ENCODE measurements around the gene PEX14. TPM values are rescaled to one million over a fixed set of nuclear protein-coding genes. Genes with fewer than 3 reads are reported as not detected.

PEX14 gene
- polyA plus RNA-seq, 2 donors, result 15.4 to 15.7 TPM

DNA sequence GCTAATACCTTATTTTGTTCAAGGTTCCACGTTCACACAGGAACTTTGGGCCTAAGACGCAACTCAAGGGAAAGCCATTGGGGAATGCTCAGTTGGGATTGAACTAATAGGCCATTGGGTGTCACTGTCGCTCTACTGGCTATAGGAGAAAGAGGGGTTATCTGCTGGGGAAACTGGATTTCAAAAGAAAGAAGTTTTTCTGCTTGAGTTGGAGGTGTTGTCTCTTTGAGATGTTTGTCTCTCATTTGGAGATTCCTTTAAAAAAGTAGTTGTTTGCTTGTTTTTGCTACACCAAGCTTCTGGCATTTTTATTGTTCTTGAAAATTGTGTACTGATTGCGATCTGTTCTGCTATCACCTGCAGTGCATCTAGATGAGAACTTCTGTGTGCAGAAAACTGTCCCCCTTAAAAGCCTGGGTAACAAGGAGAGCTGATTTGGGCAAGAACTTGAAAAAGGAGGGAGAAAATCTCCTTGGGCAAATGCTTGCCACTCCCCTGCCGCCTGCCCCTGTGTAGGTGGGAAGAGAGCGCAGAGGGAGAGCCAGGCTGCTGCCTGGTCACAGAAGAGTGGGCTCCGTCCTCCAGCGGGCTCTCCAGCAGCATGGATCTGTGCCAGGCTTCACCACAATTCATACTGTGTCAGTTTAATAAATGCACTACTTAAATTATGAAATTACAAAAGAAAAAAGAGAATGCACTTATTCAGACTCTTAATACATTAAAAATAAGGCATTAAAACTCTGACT is 39.9 kb downstream of the PEX14 start:
- Histone ChIP-seq H3K27ac (ENCODE audit: low read depth in 2 of 2, low read length in 1 of 2) (peak overlapping the region in 1 of 2 donors; percentile 15), H3K9me3 (ENCODE audit: control insufficient read depth in 2 of 2, insufficient read depth in 1 of 2, low read depth in 1 of 2, low read length in 1 of 2) (no peaks in the 10 kb centered on the region), H3K4me1 (ENCODE audit: control insufficient read depth in 2 of 2, insufficient read depth in 2 of 2, low read length in 1 of 2) (peaks cover 9 to 16% of the 10 kb centered on the region in 2 donors), H3K27me3 (ENCODE audit: control insufficient read depth in 1 of 2, insufficient read depth in 2 of 2, low read length in 2 of 2) (no peaks in the 10 kb centered on the region), H3K36me3 (ENCODE audit: control insufficient read depth in 2 of 2, insufficient read depth in 2 of 2, low read length in 1 of 2) (no peaks in the 10 kb centered on the region), H3K4me3 (ENCODE audit: low read depth in 1 of 2, low read length in 2 of 2) (no peak overlapping the region)
- 60 to 68% methylated on average over 8 of the region's 8 CpGs for WGBS, 2 donors

DNA sequence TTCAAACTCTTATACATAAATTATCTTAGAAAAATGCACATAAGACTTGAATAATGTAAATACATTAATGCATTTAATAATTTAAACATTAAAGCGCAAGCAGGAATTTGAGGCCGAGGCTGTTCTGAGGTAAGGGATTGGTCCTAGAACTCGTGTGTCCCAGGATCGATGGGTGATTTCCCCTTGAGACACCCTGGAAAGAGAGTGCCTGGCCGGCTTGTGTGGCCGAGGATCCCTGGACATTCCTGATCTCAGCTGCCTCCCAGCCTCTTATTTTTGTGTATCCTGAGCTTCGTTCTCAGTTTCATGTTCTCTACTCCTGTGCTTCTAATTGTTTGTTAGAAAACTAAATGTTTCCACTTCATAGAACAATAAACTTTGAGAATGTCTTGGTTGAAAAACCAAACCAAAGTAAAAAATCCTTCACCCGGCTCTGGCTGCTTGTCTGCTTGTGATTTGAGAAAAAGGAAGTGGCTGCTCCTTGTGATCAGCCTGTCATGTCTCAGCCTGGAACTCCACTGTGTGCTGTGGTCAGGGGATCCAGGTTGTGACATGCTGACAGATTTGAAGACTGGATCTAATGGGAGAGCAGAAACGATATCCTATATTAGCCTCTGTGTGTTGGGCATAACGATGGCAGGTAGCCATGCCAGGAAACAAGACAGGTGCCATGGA is 40.7 kb downstream of the PEX14 start:
- H3K9me3 ChIP-seq (ENCODE audit: control insufficient read depth in 2 of 2, insufficient read depth in 1 of 2, low read depth in 1 of 2, low read length in 1 of 2), result no peaks in the 10 kb centered on the region
- peak overlapping the region in 1 of 2 donors; percentile 45 for H3K27ac ChIP-seq (ENCODE audit: low read depth in 2 of 2, low read length in 1 of 2)
- H3K27me3 ChIP-seq (ENCODE audit: control insufficient read depth in 1 of 2, insufficient read depth in 2 of 2, low read length in 2 of 2), result no peaks in the 10 kb centered on the region
- H3K36me3 ChIP-seq (ENCODE audit: control insufficient read depth in 2 of 2, insufficient read depth in 2 of 2, low read length in 1 of 2), result no peaks in the 10 kb centered on the region
- peaks cover 9 to 15% of the 10 kb centered on the region in 2 donors for H3K4me1 ChIP-seq (ENCODE audit: control insufficient read depth in 2 of 2, insufficient read depth in 2 of 2, low read length in 1 of 2)
- no peak overlapping the region for H3K4me3 ChIP-seq (ENCODE audit: low read depth in 1 of 2, low read length in 2 of 2)
- WGBS, 2 donors, result 63 to 68% methylated on average over 10 of the region's 10 CpGs

DNA sequence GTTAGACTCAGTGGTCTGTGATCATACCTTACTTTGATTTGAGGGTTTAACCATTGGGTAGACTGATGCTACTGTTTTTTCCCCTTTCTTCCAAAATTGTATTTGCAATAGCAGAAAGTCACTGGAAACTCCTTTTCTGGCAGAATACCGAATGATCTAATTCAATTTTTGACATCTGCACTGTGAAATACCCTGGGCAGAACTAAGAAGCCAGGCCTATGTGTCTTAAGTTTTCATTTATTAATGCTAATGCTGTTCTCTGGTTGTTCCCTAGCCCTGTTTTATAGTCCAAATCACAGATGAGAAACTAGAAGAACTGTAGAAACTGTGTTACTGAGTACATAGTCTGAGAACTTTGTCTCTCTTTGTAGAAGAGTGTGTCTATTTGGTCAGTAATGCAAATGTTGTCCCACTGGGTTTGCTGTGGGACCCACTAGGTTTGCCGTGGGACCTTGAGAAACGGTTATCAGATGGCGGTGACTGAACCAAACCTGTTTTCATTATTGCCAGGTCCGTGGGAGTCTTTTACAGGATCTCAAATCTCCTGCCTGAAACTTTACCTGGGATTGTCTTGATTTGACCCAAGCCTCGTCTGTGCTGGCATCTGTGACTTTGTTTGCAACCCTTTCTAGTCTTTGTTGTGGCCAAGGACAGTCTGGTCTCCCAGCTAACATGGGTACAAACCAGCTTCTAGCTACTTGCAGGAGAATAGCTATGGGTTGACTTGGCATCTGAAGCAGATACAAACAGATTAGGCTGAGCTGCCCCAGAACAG is 41.4 kb downstream of the PEX14 start:
- Histone ChIP-seq H3K4me1 (ENCODE audit: control insufficient read depth in 2 of 2, insufficient read depth in 2 of 2, low read length in 1 of 2) (peaks cover 9 to 11% of the 10 kb centered on the region in 2 donors), H3K27ac (ENCODE audit: low read depth in 2 of 2, low read length in 1 of 2) (peak overlapping the region; percentile 32 to 85), H3K4me3 (ENCODE audit: low read depth in 1 of 2, low read length in 2 of 2) (no peak overlapping the region), H3K9me3 (ENCODE audit: control insufficient read depth in 2 of 2, insufficient read depth in 1 of 2, low read depth in 1 of 2, low read length in 1 of 2) (no peaks in the 10 kb centered on the region), H3K36me3 (ENCODE audit: control insufficient read depth in 2 of 2, insufficient read depth in 2 of 2, low read length in 1 of 2) (no peaks in the 10 kb centered on the region), H3K27me3 (ENCODE audit: control insufficient read depth in 1 of 2, insufficient read depth in 2 of 2, low read length in 2 of 2) (no peaks in the 10 kb centered on the region)
- 58 to 61% methylated on average over 6 of the region's 6 CpGs for WGBS, 2 donors

DNA sequence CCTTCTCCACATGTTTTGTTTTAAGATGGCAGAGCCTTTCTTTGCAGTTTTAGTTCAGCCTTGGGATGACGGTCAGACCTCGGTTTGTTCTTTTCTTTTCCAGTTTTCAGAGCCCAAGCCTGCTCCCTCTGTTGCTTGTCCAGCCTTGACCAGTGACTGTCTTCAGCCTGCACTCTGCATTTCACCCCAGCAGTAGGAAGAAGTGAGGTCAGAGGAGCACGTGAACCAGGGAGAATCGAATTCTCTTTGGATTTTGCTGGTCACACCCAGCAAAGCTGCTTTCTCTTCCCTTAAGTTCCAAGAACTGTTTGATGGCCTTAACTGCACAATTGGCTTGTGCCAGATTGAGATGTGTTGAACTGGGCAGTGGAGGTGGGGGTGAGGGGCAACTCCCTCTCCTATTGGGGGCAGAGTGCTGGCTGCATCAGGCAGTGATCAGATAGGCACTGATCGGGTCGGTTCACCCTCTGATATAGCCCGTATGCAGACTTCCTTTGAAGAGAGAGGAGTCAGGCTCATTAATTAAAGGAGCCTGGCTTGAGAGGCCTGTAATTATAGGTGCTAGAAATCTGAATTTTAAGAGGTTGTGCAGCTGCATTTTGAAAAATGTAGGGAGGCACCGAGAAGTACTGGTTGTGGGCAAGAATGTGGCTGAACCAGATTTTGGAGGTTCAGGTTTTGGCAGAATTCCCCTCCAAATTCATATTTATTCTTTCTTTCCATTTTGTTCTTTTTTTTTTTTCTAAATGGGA is 42.4 kb downstream of the PEX14 start:
- 49 to 60% methylated on average over 8 of the region's 8 CpGs for WGBS, 2 donors
- Histone ChIP-seq H3K4me1 (ENCODE audit: control insufficient read depth in 2 of 2, insufficient read depth in 2 of 2, low read length in 1 of 2) (peaks cover 9 to 10% of the 10 kb centered on the region in 2 donors), H3K27ac (ENCODE audit: low read depth in 2 of 2, low read length in 1 of 2) (peak overlapping the region; percentile 32 to 85)

DNA sequence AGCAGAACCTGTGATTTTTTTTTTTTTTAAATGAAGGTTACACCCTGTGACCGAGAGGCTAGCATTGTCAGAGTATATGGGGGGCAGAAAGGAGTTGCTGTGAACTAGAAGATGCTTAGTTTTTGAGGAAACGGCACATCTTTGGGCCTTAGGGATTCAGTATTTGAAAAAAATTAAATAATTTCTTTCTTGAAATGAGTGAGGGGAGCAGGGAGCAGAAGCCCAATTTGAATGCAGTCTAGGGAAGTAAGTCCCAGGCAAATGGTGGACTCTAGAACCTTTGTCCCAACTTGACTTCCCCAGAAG is 42.9 kb downstream of the PEX14 start:
- Histone ChIP-seq H3K9me3 (ENCODE audit: control insufficient read depth in 2 of 2, insufficient read depth in 1 of 2, low read depth in 1 of 2, low read length in 1 of 2) (no peaks in the 10 kb centered on the region), H3K36me3 (ENCODE audit: control insufficient read depth in 2 of 2, insufficient read depth in 2 of 2, low read length in 1 of 2) (no peaks in the 10 kb centered on the region), H3K4me1 (ENCODE audit: control insufficient read depth in 2 of 2, insufficient read depth in 2 of 2, low read length in 1 of 2) (peaks cover 9 to 10% of the 10 kb centered on the region in 2 donors), H3K27ac (ENCODE audit: low read depth in 2 of 2, low read length in 1 of 2) (peak overlapping the region in 1 of 2 donors; percentile 37), H3K27me3 (ENCODE audit: control insufficient read depth in 1 of 2, insufficient read depth in 2 of 2, low read length in 2 of 2) (no peaks in the 10 kb centered on the region), H3K4me3 (ENCODE audit: low read depth in 1 of 2, low read length in 2 of 2) (no peak overlapping the region)
- WGBS, 2 donors, result 57 to 67% methylated on average over 2 of the region's 2 CpGs

More for the DNA sequence above, 42.4 kb downstream of the PEX14 start:
- Histone ChIP-seq H3K9me3 (ENCODE audit: control insufficient read depth in 2 of 2, insufficient read depth in 1 of 2, low read depth in 1 of 2, low read length in 1 of 2) (no peaks in the 10 kb centered on the region), H3K36me3 (ENCODE audit: control insufficient read depth in 2 of 2, insufficient read depth in 2 of 2, low read length in 1 of 2) (no peaks in the 10 kb centered on the region), H3K4me3 (ENCODE audit: low read depth in 1 of 2, low read length in 2 of 2) (no peak overlapping the region), H3K27me3 (ENCODE audit: control insufficient read depth in 1 of 2, insufficient read depth in 2 of 2, low read length in 2 of 2) (no peaks in the 10 kb centered on the region)

DNA sequence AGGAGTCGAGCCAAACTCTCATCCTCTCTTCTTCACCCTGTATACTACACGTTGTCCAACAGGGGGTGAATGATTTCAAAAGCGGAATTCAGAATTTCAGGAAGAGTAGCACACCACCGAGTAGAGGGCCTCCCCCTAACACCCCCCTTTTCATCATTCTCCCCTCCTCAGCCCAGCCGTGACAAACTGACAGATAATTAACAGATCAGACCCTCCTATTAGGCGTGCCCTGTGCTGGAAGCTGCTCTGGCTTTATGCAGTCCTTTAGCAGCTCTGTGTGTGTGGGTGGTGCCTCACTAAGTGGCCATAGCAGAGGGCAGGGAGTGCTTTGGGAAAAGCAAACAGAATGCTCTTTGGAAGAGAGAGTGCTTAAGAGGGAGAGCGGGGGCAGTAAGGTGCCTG is 44.3 kb downstream of the PEX14 start:
- no peaks in the 10 kb centered on the region for H3K27me3 ChIP-seq (ENCODE audit: control insufficient read depth in 1 of 2, insufficient read depth in 2 of 2, low read length in 2 of 2)
- H3K36me3 ChIP-seq (ENCODE audit: control insufficient read depth in 2 of 2, insufficient read depth in 2 of 2, low read length in 1 of 2), result no peaks in the 10 kb centered on the region
- 49 to 50% methylated on average over 7 of the region's 7 CpGs for WGBS, 2 donors
- H3K27ac ChIP-seq (ENCODE audit: low read depth in 2 of 2, low read length in 1 of 2), result peak overlapping the region in 1 of 2 donors; percentile 55
- H3K4me3 ChIP-seq (ENCODE audit: low read depth in 1 of 2, low read length in 2 of 2), result no peak overlapping the region
- H3K4me1 ChIP-seq (ENCODE audit: control insufficient read depth in 2 of 2, insufficient read depth in 2 of 2, low read length in 1 of 2), result peaks cover 9 to 10% of the 10 kb centered on the region in 2 donors
- H3K9me3 ChIP-seq (ENCODE audit: control insufficient read depth in 2 of 2, insufficient read depth in 1 of 2, low read depth in 1 of 2, low read length in 1 of 2), result no peaks in the 10 kb centered on the region

DNA sequence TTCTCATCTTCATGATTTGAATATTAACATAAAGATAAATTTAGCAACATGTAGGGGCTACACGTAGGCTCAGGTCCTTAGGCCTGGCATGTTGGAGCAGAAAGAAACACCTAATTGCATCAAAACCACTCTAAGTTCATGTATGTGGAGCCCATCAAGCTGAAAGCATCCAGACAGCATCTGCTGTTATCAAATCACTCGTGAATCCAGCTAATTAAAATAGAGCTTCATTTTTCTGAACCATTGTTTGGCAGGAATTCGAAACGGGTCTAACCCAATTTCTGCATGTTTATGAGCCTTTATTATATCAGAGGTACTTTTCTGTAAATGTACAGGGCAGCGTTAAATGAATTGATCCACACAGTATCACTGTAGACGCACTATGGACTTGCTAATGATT is 45.7 kb downstream of the PEX14 start:
- WGBS, 2 donors, result 93 to 95% methylated on average over 6 of the region's 6 CpGs
- peaks cover 8 to 9% of the 10 kb centered on the region in 2 donors for H3K4me1 ChIP-seq (ENCODE audit: control insufficient read depth in 2 of 2, insufficient read depth in 2 of 2, low read length in 1 of 2)
- H3K9me3 ChIP-seq (ENCODE audit: control insufficient read depth in 2 of 2, insufficient read depth in 1 of 2, low read depth in 1 of 2, low read length in 1 of 2), result no peaks in the 10 kb centered on the region
- no peak overlapping the region for H3K27ac ChIP-seq (ENCODE audit: low read depth in 2 of 2, low read length in 1 of 2)
- H3K27me3 ChIP-seq (ENCODE audit: control insufficient read depth in 1 of 2, insufficient read depth in 2 of 2, low read length in 2 of 2), result no peaks in the 10 kb centered on the region
- no peak overlapping the region for H3K4me3 ChIP-seq (ENCODE audit: low read depth in 1 of 2, low read length in 2 of 2)
- H3K36me3 ChIP-seq (ENCODE audit: control insufficient read depth in 2 of 2, insufficient read depth in 2 of 2, low read length in 1 of 2), result no peaks in the 10 kb centered on the region

DNA sequence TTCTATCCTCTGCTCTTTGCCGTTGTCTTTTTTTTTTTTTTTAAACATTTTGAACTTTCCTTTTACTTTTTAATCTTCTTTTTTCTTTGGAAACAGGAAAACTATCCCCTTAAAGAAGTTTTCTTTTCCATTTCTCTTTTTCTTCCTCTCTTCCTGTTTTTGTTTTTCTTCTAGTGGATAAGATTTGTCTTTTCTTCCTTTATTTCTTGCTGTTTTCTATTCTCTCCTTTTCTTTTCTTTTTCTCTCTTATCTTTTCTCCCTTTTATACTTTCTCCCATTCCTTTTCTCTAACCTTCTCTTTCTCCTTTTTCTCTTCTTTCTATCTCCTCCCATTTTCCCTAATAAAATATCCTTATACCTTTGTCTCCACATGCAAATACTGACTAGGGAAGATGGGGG is 46.2 kb downstream of the PEX14 start:
- H3K4me3 ChIP-seq (ENCODE audit: low read depth in 1 of 2, low read length in 2 of 2), result no peak overlapping the region
- H3K27me3 ChIP-seq (ENCODE audit: control insufficient read depth in 1 of 2, insufficient read depth in 2 of 2, low read length in 2 of 2), result no peaks in the 10 kb centered on the region
- WGBS, 2 donors, result 91 to 94% methylated on average over 1 of the region's 1 CpG
- no peaks in the 10 kb centered on the region for H3K36me3 ChIP-seq (ENCODE audit: control insufficient read depth in 2 of 2, insufficient read depth in 2 of 2, low read length in 1 of 2)
- H3K4me1 ChIP-seq (ENCODE audit: control insufficient read depth in 2 of 2, insufficient read depth in 2 of 2, low read length in 1 of 2), result peaks cover 8 to 9% of the 10 kb centered on the region in 2 donors
- H3K27ac ChIP-seq (ENCODE audit: low read depth in 2 of 2, low read length in 1 of 2), result no peak overlapping the region
- H3K9me3 ChIP-seq (ENCODE audit: control insufficient read depth in 2 of 2, insufficient read depth in 1 of 2, low read depth in 1 of 2, low read length in 1 of 2), result no peaks in the 10 kb centered on the region

DNA sequence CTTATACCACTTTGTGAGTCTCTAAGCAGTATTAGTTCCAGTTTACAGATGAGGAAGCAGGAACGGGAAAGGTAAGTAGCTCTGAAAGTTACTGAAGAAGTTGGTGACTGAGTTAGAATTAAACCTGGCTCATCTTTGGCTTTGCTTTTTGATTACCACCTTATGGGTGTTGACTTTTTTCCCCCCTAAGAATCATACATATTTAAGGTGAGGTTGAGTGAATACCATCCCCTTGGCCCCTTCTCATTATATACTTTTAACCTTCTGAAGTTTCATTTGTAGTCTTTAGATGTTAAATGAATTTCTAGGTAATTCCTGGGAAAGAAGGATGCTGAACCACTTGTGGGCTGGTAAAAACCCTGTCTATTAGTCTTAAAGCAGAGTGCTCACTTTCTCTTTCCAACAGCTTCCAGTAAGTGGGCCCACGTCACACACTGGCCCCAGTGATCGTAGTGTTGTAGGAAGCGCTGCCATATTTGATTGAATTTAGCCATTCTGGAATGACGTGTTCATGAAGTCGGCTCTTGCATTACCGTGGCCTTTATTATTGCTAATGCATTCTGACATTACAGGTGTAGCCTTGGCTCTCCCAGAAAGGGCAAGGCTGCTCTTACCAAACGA is 46.9 kb downstream of the PEX14 start:
- no peak overlapping the region for H3K4me3 ChIP-seq (ENCODE audit: low read depth in 1 of 2, low read length in 2 of 2)

More for the DNA sequence above, 46.9 kb downstream of the PEX14 start:
- Histone ChIP-seq H3K9me3 (ENCODE audit: control insufficient read depth in 2 of 2, insufficient read depth in 1 of 2, low read depth in 1 of 2, low read length in 1 of 2) (no peaks in the 10 kb centered on the region), H3K36me3 (ENCODE audit: control insufficient read depth in 2 of 2, insufficient read depth in 2 of 2, low read length in 1 of 2) (no peaks in the 10 kb centered on the region), H3K4me1 (ENCODE audit: control insufficient read depth in 2 of 2, insufficient read depth in 2 of 2, low read length in 1 of 2) (peaks cover 8 to 9% of the 10 kb centered on the region in 2 donors), H3K27ac (ENCODE audit: low read depth in 2 of 2, low read length in 1 of 2) (no peak overlapping the region), H3K27me3 (ENCODE audit: control insufficient read depth in 1 of 2, insufficient read depth in 2 of 2, low read length in 2 of 2) (no peaks in the 10 kb centered on the region)
- WGBS, 2 donors, result 88 to 92% methylated on average over 8 of the region's 8 CpGs
